ENCODE measurements around the gene HMOX2.

- TF ChIP-seq EZH2 (IDR thresholded peaks at IDR 0.05; ENCODE audit: insufficient read depth, poor library complexity, severe bottlenecking): no peak
- no peak for TF ChIP-seq EZH2phosphoT487 (IDR thresholded peaks at IDR 0.05; ENCODE audit: insufficient read depth, low read depth)
These were observed 21.1 kb upstream of the HMOX2 start for GRCh38 chr16:4455081-4455480.
